Measurements from ENCODE around the gene PYGB.

Gene PYGB

DNA sequence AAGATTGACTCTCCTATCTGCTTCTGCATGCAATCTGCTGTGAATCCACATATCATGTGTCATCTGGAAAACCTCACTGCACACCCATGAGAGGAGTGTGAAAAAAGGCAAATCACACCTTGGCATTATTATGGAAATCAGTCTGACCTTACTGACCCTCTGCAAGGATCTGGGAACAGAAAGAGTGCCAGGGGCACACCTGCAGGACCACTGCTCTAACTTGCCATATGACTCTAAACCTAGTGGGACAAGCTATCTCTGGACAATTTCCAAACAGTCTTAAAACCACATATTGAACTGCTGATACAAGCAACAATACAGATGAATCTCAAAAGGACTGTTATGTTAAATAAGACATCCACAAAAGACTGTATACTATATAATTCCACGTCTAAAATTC, 92.5 kb downstream of the PYGB start:
- H3K9me3 ChIP-seq (ENCODE audit: insufficient read depth, low read depth, low read length): no peaks in the 10 kb centered on the region
- H3K27me3 ChIP-seq (ENCODE audit: insufficient read depth, low read length): no peaks in the 10 kb centered on the region
- no peak overlapping the region for H3K27ac ChIP-seq (ENCODE audit: low read length)
- H3K36me3 ChIP-seq (ENCODE audit: insufficient read depth, low read depth, low read length): no peaks in the 10 kb centered on the region
- H3K4me3 ChIP-seq (ENCODE audit: low read length): no peak overlapping the region
- H3K9ac ChIP-seq (ENCODE audit: low read depth, low read length): no peak overlapping the region
- H3K4me1 ChIP-seq (ENCODE audit: insufficient read depth, low read length): no peaks in the 10 kb centered on the region

DNA sequence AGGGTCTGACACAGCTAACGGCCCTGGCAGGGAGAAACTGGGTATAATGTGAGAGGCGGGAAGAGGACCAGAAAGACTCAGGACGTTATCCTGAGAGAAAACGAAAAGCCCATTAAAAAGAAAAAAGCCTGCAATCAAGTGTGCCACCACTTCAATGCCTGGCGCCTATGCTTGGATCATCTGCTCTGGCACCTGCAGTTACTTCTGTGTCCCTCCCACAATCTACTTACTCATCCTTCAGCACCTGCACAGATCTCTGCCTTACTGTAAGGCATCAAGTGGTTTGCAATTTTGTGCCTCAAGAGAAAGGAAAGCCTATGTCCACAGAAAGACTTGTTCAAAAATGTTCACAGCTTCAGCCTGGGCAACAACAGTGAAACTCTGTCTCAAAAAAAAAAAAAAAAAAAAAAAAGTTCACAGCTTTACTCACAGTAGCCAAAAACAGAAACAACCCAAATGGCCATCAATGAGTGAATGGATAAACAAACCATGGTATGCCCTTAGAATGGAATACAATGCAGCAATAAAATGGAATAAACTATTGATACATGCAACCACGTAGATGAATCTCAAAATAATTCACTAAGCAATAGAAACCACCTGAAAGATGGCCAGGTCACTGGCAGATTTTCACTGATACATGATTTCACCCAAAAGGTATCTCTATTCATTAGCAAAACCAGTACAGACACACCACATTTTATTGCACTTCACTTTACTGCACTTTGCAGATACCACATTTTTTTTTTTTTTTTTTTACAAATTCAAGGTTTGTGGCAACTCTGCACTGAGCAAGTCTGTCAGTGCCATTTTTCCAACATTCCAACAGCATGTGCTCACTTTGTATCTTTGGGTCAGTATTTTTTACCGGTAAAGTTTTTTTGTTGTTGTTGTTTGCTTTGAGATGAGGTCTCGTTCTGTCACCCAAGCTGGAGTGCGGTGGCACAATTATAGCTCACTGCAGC, 94.1 kb downstream of the PYGB start:
- Histone ChIP-seq H3K27ac (ENCODE audit: low read length) (no peak overlapping the region), H3K27me3 (ENCODE audit: insufficient read depth, low read length) (no peaks in the 10 kb centered on the region), H3K36me3 (ENCODE audit: insufficient read depth, low read depth, low read length) (no peaks in the 10 kb centered on the region), H3K9me3 (ENCODE audit: insufficient read depth, low read depth, low read length) (no peaks in the 10 kb centered on the region), H3K4me1 (ENCODE audit: insufficient read depth, low read length) (no peaks in the 10 kb centered on the region), H3K4me3 (ENCODE audit: low read length) (no peak overlapping the region), H3K9ac (ENCODE audit: low read depth, low read length) (no peak overlapping the region)

DNA sequence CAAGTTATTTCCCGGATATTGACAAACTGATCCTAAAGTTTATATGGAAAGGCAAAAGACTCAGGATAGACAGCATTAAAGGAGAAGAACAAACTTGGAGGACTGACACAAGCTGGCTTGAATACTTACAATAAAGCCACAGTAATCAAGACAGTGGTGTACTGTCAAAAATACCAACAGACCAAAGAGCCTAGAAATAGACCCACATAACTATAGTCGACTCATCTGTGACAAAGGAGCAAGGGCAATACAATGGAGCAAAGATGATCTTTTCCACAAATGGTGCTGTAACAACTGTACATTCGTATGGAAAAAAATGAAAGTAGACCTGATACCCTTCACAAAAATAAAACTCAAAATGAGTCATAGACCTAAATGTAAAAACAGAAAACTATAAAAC, 96.7 kb downstream of the PYGB start:
- no peak overlapping the region for H3K9ac ChIP-seq (ENCODE audit: low read depth, low read length)
- H3K4me3 ChIP-seq (ENCODE audit: low read length): no peak overlapping the region
- no peaks in the 10 kb centered on the region for H3K27me3 ChIP-seq (ENCODE audit: insufficient read depth, low read length)
- H3K9me3 ChIP-seq (ENCODE audit: insufficient read depth, low read depth, low read length): no peaks in the 10 kb centered on the region
- H3K4me1 ChIP-seq (ENCODE audit: insufficient read depth, low read length): no peaks in the 10 kb centered on the region
- no peak overlapping the region for H3K27ac ChIP-seq (ENCODE audit: low read length)
- H3K36me3 ChIP-seq (ENCODE audit: insufficient read depth, low read depth, low read length): no peaks in the 10 kb centered on the region

DNA sequence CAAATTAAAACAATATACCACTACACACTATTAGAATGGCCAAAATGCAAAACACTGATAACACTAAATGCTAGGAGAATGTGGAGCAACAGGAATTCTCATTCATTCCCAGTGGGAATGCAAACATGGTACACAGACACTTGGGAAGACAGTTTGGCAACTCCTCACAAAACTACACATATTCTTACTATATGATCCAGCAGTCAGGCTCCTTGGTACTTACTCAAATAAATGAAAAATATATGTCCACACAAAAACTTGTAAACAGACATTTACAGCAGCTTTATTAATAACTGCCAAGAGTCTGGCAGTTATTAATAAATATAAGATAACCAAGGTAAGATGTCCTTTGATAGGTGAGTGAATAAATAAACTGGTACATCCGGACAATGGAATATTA, 97.8 kb downstream of the PYGB start:
- H3K27ac ChIP-seq (ENCODE audit: low read length): no peak overlapping the region
- no peaks in the 10 kb centered on the region for H3K27me3 ChIP-seq (ENCODE audit: insufficient read depth, low read length)
- H3K9ac ChIP-seq (ENCODE audit: low read depth, low read length): no peak overlapping the region
- no peak overlapping the region for H3K4me3 ChIP-seq (ENCODE audit: low read length)
- H3K36me3 ChIP-seq (ENCODE audit: insufficient read depth, low read depth, low read length): no peaks in the 10 kb centered on the region
- no peaks in the 10 kb centered on the region; the same call in 1 of the 2 replicates for H3K4me1 ChIP-seq (ENCODE audit: insufficient read depth, low read length)
- H3K9me3 ChIP-seq (ENCODE audit: insufficient read depth, low read depth, low read length): no peaks in the 10 kb centered on the region

DNA sequence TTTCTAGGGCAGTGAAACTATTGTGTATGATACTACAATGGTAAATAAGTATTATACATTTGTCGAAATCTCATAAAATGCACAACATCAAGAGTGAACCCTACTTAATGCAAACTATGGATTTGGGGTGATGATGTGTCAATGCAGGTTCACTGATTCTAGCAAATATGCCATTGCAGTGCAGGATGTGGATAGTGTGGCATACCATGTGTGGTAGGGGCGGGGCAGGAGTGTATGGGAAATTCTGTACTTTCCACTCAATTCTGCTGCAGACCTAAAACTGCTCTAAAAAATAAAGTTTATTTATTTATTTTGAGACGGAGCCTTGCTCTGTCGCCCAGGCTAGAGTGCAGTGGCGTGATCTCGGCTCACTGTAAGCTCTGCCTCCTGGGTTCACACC, 98.5 kb downstream of the PYGB start:
- Histone ChIP-seq H3K27me3 (ENCODE audit: insufficient read depth, low read length) (no peaks in the 10 kb centered on the region), H3K27ac (ENCODE audit: low read length) (no peak overlapping the region), H3K9ac (ENCODE audit: low read depth, low read length) (no peak overlapping the region)

More for the DNA sequence above, 98.5 kb downstream of the PYGB start:
- peaks cover 6% of the 10 kb centered on the region for H3K4me1 ChIP-seq (ENCODE audit: insufficient read depth, low read length)
- no peaks in the 10 kb centered on the region for H3K9me3 ChIP-seq (ENCODE audit: insufficient read depth, low read depth, low read length)
- H3K36me3 ChIP-seq (ENCODE audit: insufficient read depth, low read depth, low read length): no peaks in the 10 kb centered on the region
- no peak overlapping the region for H3K4me3 ChIP-seq (ENCODE audit: low read length)

Measured in iPS-20b (cell line).